GM23338 (cell line): ENCODE measurements around the gene TMSB4X.

Experiments used
- CREB1 ChIP-seq: fragments of 250-450 bp; sonication (Bioruptor Pico); IDR thresholded peaks from 2 replicates; pipeline ENCODE4 v1.5.0; 2020; ENCODE audit warnings: low read depth, mild to moderate bottlenecking, moderate library complexity
- CTCF ChIP-seq, 2 experiments: fragments of 200-600 bp in 1 of 2; sonication (generic) in 1 of 2; conservative IDR thresholded peaks; 2 replicates each; pipeline versions ENCODE4 v1.5.1 to v1.6.1; 2016 to 2017; ENCODE audit warnings: antibody characterized with exemption in 2 of 2, low read depth in 2 of 2, mild to moderate bottlenecking in 2 of 2, moderate library complexity in 1 of 2
- EZH2 ChIP-seq: fragments of 200-600 bp; sonication (generic); IDR thresholded peaks from one replicate; pipeline ENCODE4 v1.8.0; 2017; ENCODE audit warnings: antibody characterized with exemption, mild to moderate bottlenecking, low read depth; ENCODE audit not compliant: unreplicated experiment
- JUNB ChIP-seq: IDR thresholded peaks from one replicate; pipeline ENCODE4 v1.6.1; 2016; ENCODE audit warnings: antibody characterized with exemption; ENCODE audit not compliant: unreplicated experiment
- STAT1 ChIP-seq: IDR thresholded peaks from one replicate; pipeline ENCODE4 v1.6.1; 2016; ENCODE audit warnings: antibody characterized with exemption; ENCODE audit not compliant: unreplicated experiment

- TF ChIP-seq CREB1, result no peak
- no peak for TF ChIP-seq JUNB
- no peak for TF ChIP-seq STAT1
- TF ChIP-seq CTCF (conservative IDR thresholded peaks at IDR 0.05; ENCODE audit: low read depth in 2 of 2), result no peak
- no peak for TF ChIP-seq EZH2
These were observed 708 bp downstream of the TMSB4X start for GRCh38 chrX:12975670-12975965.
